OCI-LY1 (cell line): Measurements from ENCODE around the gene AK4.

ENCODE experiments used
- H2AFZ ChIP-seq: fragments of 200-600 bp; sonication (generic), shearing (Covaris generic); 2 replicates; pipeline ENCODE4 v1.6.0; 2014; ENCODE audit warnings: antibody characterized with exemption, mild to moderate bottlenecking, low read length
- H3F3A ChIP-seq: fragments of 200-600 bp; sonication (generic), shearing (Covaris generic); 2 replicates; pipeline ENCODE4 v1.6.0; 2014; ENCODE audit warnings: mild to moderate bottlenecking, antibody characterized with exemption, low read length, moderate library complexity; ENCODE audit not compliant: insufficient read depth
- H3K27ac ChIP-seq: fragments of 200-600 bp; sonication (generic); 2 replicates; pipeline ENCODE4 v1.5.1; 2014; ENCODE audit warnings: low read length, mixed run types, mild to moderate bottlenecking, low read depth; ENCODE audit not compliant: poor library complexity, severe bottlenecking
- H3K27me3 ChIP-seq: fragments of 200-600 bp; sonication (generic); 2 replicates; pipeline ENCODE4 v1.6.0; 2014; ENCODE audit warnings: antibody characterized with exemption, mild to moderate bottlenecking, low read length, moderate library complexity; ENCODE audit not compliant: insufficient read depth
- H3K36me3 ChIP-seq: fragments of 200-600 bp; sonication (generic); 2 replicates; pipeline ENCODE4 v1.6.1; 2014; ENCODE audit warnings: mild to moderate bottlenecking, antibody characterized with exemption, low read length, moderate library complexity, mixed read lengths; ENCODE audit not compliant: insufficient read depth
- H3K4me1 ChIP-seq: fragments of 200-600 bp; sonication (generic); 2 replicates; pipeline ENCODE4 v1.5.1; 2014; ENCODE audit warnings: mild to moderate bottlenecking, low read length, moderate library complexity; ENCODE audit not compliant: insufficient read depth, severe bottlenecking
- H3K4me2 ChIP-seq: fragments of 200-600 bp; sonication (generic), shearing (Covaris generic); 2 replicates; pipeline ENCODE4 v1.6.1; 2014; ENCODE audit warnings: low read length
- H3K4me3 ChIP-seq: fragments of 200-600 bp; sonication (generic); 2 replicates; pipeline ENCODE4 v1.5.1; 2014; ENCODE audit warnings: low read length, low read depth, mild to moderate bottlenecking, mixed read lengths; ENCODE audit not compliant: poor library complexity, severe bottlenecking
- H3K79me2 ChIP-seq: fragments of 200-600 bp; shearing (Covaris generic); 2 replicates; pipeline ENCODE4 v1.6.1; 2016; ENCODE audit warnings: mixed run types, low read length, mixed read lengths; ENCODE audit not compliant: insufficient read depth
- H3K9ac ChIP-seq: fragments of 200-600 bp; sonication (generic), shearing (Covaris generic); 2 replicates; pipeline ENCODE4 v1.6.1; 2014; ENCODE audit warnings: mild to moderate bottlenecking, low read length, mixed read lengths
- H3K9me2 ChIP-seq: fragments of 200-600 bp; sonication (generic), shearing (Covaris generic); 2 replicates; pipeline ENCODE4 v1.6.1; 2014; ENCODE audit warnings: low read depth, mild to moderate bottlenecking, low read length, mixed read lengths
- H3K9me3 ChIP-seq: fragments of 200-600 bp; shearing (Covaris generic); 2 replicates; pipeline ENCODE4 v1.6.1; 2014; ENCODE audit warnings: low read length, mixed read lengths
- H4K20me1 ChIP-seq: fragments of 200-600 bp; sonication (generic), shearing (Covaris generic); 2 replicates; pipeline ENCODE4 v1.6.0; 2016; ENCODE audit warnings: mild to moderate bottlenecking, low read length; ENCODE audit not compliant: insufficient read depth
- EZH2 ChIP-seq: fragments of 200-600 bp; sonication (generic), shearing (Covaris generic); IDR thresholded peaks from 2 replicates; pipeline ENCODE4 v1.8.0; 2017; ENCODE audit warnings: borderline replicate concordance, mixed run types, mild to moderate bottlenecking, antibody characterized with exemption, low read length, moderate library complexity, mixed read lengths
- TF ChIP-seq, protein P1 (sequence below): fragments of 200-600 bp; sonication (generic), shearing (Covaris generic); IDR thresholded peaks from 2 replicates; pipeline ENCODE4 v1.5.1; 2017; ENCODE audit warnings: mild to moderate bottlenecking, antibody characterized with exemption, low read length, moderate library complexity, mixed read lengths

Gene AK4

GRCh38 chr1:65229201-65229600 is 81.2 kb downstream of the AK4 start:
- Histone ChIP-seq H3K9me2 (no peaks in the 10 kb centered on the region), H3F3A (no peaks in the 10 kb centered on the region), H4K20me1 (no peaks in the 10 kb centered on the region), H3K79me2 (no peaks in the 10 kb centered on the region), H3K9ac (no peak overlapping the region), H3K4me2 (no peak overlapping the region), H3K4me3 (no peak overlapping the region), H3K4me1 (no peaks in the 10 kb centered on the region), H3K9me3 (no peaks in the 10 kb centered on the region), H3K27ac (no peak overlapping the region), H3K27me3 (no peaks in the 10 kb centered on the region), H3K36me3 (no peaks in the 10 kb centered on the region), H2AFZ (no peak overlapping the region)
- no peak for TF ChIP-seq EZH2
- TF ChIP-seq, protein P1, sequence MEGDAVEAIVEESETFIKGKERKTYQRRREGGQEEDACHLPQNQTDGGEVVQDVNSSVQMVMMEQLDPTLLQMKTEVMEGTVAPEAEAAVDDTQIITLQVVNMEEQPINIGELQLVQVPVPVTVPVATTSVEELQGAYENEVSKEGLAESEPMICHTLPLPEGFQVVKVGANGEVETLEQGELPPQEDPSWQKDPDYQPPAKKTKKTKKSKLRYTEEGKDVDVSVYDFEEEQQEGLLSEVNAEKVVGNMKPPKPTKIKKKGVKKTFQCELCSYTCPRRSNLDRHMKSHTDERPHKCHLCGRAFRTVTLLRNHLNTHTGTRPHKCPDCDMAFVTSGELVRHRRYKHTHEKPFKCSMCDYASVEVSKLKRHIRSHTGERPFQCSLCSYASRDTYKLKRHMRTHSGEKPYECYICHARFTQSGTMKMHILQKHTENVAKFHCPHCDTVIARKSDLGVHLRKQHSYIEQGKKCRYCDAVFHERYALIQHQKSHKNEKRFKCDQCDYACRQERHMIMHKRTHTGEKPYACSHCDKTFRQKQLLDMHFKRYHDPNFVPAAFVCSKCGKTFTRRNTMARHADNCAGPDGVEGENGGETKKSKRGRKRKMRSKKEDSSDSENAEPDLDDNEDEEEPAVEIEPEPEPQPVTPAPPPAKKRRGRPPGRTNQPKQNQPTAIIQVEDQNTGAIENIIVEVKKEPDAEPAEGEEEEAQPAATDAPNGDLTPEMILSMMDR: no peak

DNA sequence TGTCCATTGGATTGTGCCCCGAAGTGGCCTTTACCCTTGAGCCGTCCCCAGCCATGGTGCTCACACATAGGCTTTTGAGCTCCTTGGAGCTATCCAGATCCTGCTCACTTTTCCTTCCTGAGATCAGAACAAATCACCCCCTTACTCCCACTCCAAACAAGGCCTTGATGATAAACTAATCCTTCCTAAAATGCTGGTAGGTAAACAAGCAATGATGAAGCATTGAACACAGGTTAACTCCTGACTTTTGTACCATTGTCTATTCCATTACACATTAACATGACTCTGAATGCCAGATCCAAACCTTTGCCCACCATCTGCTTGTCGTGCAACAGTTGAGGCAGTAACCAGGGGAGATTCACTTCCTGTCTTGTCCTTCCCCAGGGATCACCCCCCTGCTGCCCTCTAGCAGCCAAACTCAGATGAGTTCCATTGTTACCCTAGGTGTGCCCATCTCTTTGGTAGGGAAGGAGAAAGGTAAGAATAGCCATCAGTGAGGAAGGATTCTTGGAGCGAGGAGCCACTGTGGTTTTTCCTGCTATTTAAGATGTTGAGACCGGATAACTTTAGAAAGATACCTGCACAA is 81.8 kb downstream of the AK4 start:
- H3K79me2 ChIP-seq: no peaks in the 10 kb centered on the region
- TF ChIP-seq, protein P1: peak; percentile 5; the same call in 1 of the 2 replicates
- TF ChIP-seq EZH2: no peak
- H3K4me1 ChIP-seq: no peaks in the 10 kb centered on the region

DNA sequence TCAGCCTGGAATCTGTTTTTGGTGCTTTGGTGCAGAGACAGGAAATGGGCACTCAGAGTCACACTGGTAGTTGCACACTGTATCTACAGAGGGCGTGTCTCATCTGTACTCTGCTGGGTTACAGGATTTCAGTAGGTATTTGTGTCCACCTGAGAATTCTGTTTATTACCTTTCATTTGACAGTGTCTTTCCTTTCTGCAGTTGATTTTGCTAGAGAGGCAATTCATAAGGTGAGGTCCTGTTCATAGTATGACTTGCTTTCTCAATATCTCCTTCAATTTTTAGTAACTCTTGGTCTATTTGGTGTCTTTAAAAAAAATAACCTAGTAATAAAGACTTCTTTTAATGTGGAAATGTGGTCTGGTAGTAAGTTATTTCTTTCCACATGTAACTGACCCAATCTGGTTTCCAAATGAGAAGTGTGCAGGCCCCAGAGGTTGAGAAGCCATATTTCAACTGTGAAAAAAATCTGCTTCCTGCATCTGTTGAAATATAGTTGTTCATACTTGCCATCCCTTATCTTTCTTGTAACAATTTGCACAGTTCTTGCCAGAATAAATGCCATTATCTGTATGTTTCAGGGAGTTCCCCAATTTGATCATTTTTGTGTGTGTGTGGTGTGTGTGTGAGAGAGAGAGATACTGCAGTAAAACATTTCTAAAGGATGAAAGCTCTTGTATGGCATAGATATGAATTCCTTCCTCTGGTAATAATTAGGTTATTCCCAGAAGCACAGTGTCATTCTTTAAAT is 82.9 kb downstream of the AK4 start:
- no peak overlapping the region for H2AFZ ChIP-seq

More for the DNA sequence above, 81.8 kb downstream of the AK4 start:
- Histone ChIP-seq H3K4me3 (no peak overlapping the region), H3K27ac (no peak overlapping the region), H3F3A (no peaks in the 10 kb centered on the region), H3K9ac (no peak overlapping the region), H3K9me3 (no peaks in the 10 kb centered on the region), H3K27me3 (no peaks in the 10 kb centered on the region), H2AFZ (no peak overlapping the region), H3K36me3 (no peaks in the 10 kb centered on the region), H3K9me2 (no peaks in the 10 kb centered on the region), H3K4me2 (no peak overlapping the region), H4K20me1 (no peaks in the 10 kb centered on the region)

More for the DNA sequence above, 82.9 kb downstream of the AK4 start:
- H3K9ac ChIP-seq: no peak overlapping the region
- TF ChIP-seq EZH2: no peak
- TF ChIP-seq, protein P1: no peak
- H4K20me1 ChIP-seq: no peaks in the 10 kb centered on the region
- H3K79me2 ChIP-seq: no peaks in the 10 kb centered on the region
- no peaks in the 10 kb centered on the region for H3K9me3 ChIP-seq
- H3K36me3 ChIP-seq: no peaks in the 10 kb centered on the region
- no peak overlapping the region for H3K27ac ChIP-seq
- H3K4me2 ChIP-seq: no peak overlapping the region
- no peaks in the 10 kb centered on the region for H3K27me3 ChIP-seq
- H3K4me1 ChIP-seq: no peaks in the 10 kb centered on the region
- no peaks in the 10 kb centered on the region for H3F3A ChIP-seq
- H3K4me3 ChIP-seq: no peak overlapping the region
- no peaks in the 10 kb centered on the region for H3K9me2 ChIP-seq
